Gastroesophageal sphincter (tissue), 4 donors: ENCODE measurements around the gene EFNA4. TPM values are rescaled to one million over a fixed set of nuclear protein-coding genes. Genes with fewer than 3 reads are reported as not detected.

Experiments used
- ATAC-seq: fragments of 150-250 bp; one replicate; pipeline ENCODE4 v1.9.1; 2016; ENCODE audit warnings: mild to moderate bottlenecking, moderate library complexity
- H3K27ac ChIP-seq, 4 donors: fragments of 200-600 bp; sonication (generic) in 3 of 4; 1 replicate in 3 of 4; 2 replicates in 1 of 4; pipeline ENCODE4 v1.5.1; 2016 to 2019
- H3K27me3 ChIP-seq: fragments of 200-600 bp; sonication (generic); one replicate; pipeline ENCODE4 v1.5.1; 2019
- H3K36me3 ChIP-seq, 2 donors: fragments of 200-600 bp; sonication (generic); one replicate each; pipeline ENCODE4 v1.5.1; 2019; ENCODE audit warnings: control low read depth in 1 of 2
- H3K4me1 ChIP-seq, 3 donors: fragments of 200-600 bp; sonication (generic); 1 replicate in 2 of 3; 2 replicates in 1 of 3; pipeline ENCODE4 v1.5.1; 2016 to 2019; ENCODE audit warnings: control low read depth in 2 of 3
- H3K4me3 ChIP-seq, 2 donors: fragments of 200-600 bp; sonication (generic); one replicate each; pipeline ENCODE4 v1.5.1; 2019; ENCODE audit warnings: mild to moderate bottlenecking in 1 of 2, moderate library complexity in 1 of 2
- H3K9me3 ChIP-seq, 3 donors: fragments of 200-600 bp; sonication (generic); one replicate each; pipeline ENCODE4 v1.5.1; 2017 to 2019; ENCODE audit warnings: control low read depth in 2 of 3
- EP300 ChIP-seq: sonication (generic); formaldehyde crosslinking; IDR thresholded peaks from one replicate; pipeline ENCODE4 v1.6.1; 2017; ENCODE audit warnings: antibody characterized with exemption, mild to moderate bottlenecking
- POLR2A ChIP-seq, 2 donors: fragments of 450-650 bp; IDR thresholded peaks; one replicate each; pipeline ENCODE4 v1.6.1; 2017; ENCODE audit warnings: antibody characterized with exemption in 2 of 2, mild to moderate bottlenecking in 2 of 2, moderate library complexity in 1 of 2
- POLR2AphosphoS5 ChIP-seq: sonication (generic); formaldehyde crosslinking; IDR thresholded peaks from one replicate; pipeline ENCODE4 v1.6.1; 2017; ENCODE audit warnings: antibody characterized with exemption
- WGBS, 2 donors: methylation state at CpG; one replicate each; pipeline ENCODE4 v1.1.5; 2018; ENCODE audit warnings: low coverage in 1 of 2; 5-methylcytosine and 5-hydroxymethylcytosine counted together
- total RNA-seq, 4 donors: library from RNA; depleted of rRNA; stranded (reverse); fragments of >200 nt; gene quantifications; one replicate each; pipeline ENCODE4 v1.1.0, GENCODE V29; 2016
- TF ChIP-seq, protein P1 (sequence below), 4 experiments: fragments of 200-600 bp in 2 of 4; fragments of 450-650 bp in 2 of 4; sonication (generic) in 1 of 4; IDR thresholded peaks; one replicate each; pipeline ENCODE4 v1.5.1; 2017 to 2019; ENCODE audit warnings: antibody characterized with exemption in 4 of 4, mild to moderate bottlenecking in 2 of 4, moderate library complexity in 2 of 4

The EFNA4 gene
- total RNA-seq, 4 donors from 2014 or later, result 0.81 to 5.8 (median 2.3) TPM

DNA sequence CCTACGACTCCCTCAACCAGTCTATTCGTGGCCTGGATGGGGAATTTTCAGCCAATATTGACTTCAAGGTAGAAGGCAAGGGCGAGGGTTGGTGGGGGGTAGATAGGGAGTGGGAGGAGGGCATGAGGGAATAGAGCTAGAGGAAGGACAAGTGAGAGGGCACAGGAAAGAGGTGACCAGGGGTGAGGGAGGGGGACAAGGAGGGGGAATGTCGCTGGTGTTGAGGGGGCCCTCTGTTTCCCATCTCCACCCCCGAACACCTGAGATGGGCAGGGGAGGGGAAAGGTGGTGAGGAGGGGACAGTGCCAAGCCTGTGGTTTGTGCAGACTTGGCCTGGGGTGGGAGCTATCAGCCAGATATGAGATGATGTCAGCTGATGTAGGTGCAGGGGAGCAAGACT, 20.8 kb upstream of the EFNA4 start:
- no peaks in the 10 kb centered on the region for H3K27me3 ChIP-seq
- H3K4me1 ChIP-seq, result peaks cover 0 to 19% (median 5%) of the 10 kb centered on the region in 3 donors
- WGBS, 2 donors, result 81 to 87% methylated on average over 4 to 5 of the region's 5 CpGs
- no peaks in the 10 kb centered on the region for H3K36me3 ChIP-seq
- no peak overlapping the region for H3K4me3 ChIP-seq
- TF ChIP-seq, protein P1, sequence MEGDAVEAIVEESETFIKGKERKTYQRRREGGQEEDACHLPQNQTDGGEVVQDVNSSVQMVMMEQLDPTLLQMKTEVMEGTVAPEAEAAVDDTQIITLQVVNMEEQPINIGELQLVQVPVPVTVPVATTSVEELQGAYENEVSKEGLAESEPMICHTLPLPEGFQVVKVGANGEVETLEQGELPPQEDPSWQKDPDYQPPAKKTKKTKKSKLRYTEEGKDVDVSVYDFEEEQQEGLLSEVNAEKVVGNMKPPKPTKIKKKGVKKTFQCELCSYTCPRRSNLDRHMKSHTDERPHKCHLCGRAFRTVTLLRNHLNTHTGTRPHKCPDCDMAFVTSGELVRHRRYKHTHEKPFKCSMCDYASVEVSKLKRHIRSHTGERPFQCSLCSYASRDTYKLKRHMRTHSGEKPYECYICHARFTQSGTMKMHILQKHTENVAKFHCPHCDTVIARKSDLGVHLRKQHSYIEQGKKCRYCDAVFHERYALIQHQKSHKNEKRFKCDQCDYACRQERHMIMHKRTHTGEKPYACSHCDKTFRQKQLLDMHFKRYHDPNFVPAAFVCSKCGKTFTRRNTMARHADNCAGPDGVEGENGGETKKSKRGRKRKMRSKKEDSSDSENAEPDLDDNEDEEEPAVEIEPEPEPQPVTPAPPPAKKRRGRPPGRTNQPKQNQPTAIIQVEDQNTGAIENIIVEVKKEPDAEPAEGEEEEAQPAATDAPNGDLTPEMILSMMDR (IDR thresholded peaks at IDR 0.05), result no peak
- TF ChIP-seq POLR2A (IDR thresholded peaks at IDR 0.05) (no peak), EP300 (no peak), POLR2AphosphoS5 (no peak)
- H3K27ac ChIP-seq, result no peak overlapping the region
- no peaks in the 10 kb centered on the region for H3K9me3 ChIP-seq
- ATAC-seq, result no peak

DNA sequence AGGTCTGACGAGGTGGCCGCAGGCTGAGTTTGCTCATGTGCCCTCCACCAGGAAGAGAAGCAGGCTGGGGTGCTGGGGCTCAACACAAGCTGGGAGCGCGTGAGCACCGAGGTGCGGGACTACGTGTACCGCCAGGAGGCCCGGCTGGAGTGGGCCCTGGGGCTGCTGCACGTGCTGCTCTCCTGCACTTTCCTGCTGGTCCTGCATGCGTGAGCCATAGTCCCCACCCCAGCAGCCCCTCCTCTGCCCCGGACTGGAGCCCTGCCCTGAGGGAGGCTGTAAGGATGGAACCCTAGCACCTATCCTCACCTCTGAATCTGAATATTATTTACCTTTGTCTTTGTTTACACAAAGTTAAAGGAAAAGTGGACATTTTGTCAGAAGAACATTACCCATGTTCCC, 20.2 kb upstream of the EFNA4 start:
- Histone ChIP-seq H3K9me3 (no peaks in the 10 kb centered on the region), H3K4me3 (no peak overlapping the region), H3K27me3 (no peaks in the 10 kb centered on the region), H3K4me1 (peaks cover 0 to 18% (median 5%) of the 10 kb centered on the region in 3 donors), H3K36me3 (no peaks in the 10 kb centered on the region), H3K27ac (no peak overlapping the region)
- no peak for ATAC-seq
- 69% methylated on average over 9 to 10 of the region's 12 CpGs for WGBS, 2 donors
- TF ChIP-seq POLR2A (IDR thresholded peaks at IDR 0.05), result no peak
- TF ChIP-seq, protein P1 (IDR thresholded peaks at IDR 0.05), result no peak
- TF ChIP-seq EP300, result no peak
- TF ChIP-seq POLR2AphosphoS5, result no peak

- Histone ChIP-seq H3K4me1 (peaks cover 0 to 13% (median 5%) of the 10 kb centered on the region in 3 donors), H3K4me3 (no peak overlapping the region), H3K9me3 (no peaks in the 10 kb centered on the region), H3K27me3 (no peaks in the 10 kb centered on the region), H3K27ac (no peak overlapping the region), H3K36me3 (no peaks in the 10 kb centered on the region)
- TF ChIP-seq POLR2A (IDR thresholded peaks at IDR 0.05), result no peak
- ATAC-seq, result no peak
- 40 to 71% methylated on average over 1 of the region's 3 CpGs for WGBS, 2 donors
Measured at GRCh38 chr1:155043793-155044192, 19.7 kb upstream of the EFNA4 start.

- no peaks in the 10 kb centered on the region for H3K36me3 ChIP-seq
- TF ChIP-seq, protein P1 (IDR thresholded peaks at IDR 0.05), result no peak
- TF ChIP-seq EP300 (no peak), POLR2AphosphoS5 (no peak), POLR2A (IDR thresholded peaks at IDR 0.05) (no peak)
- H3K4me3 ChIP-seq, result no peak overlapping the region
- no peaks in the 10 kb centered on the region for H3K9me3 ChIP-seq
- peaks cover 0 to 13% (median 3%) of the 10 kb centered on the region in 3 donors for H3K4me1 ChIP-seq
- H3K27me3 ChIP-seq, result no peaks in the 10 kb centered on the region
- 76 to 98% methylated on average over 5 to 6 of the region's 6 CpGs for WGBS, 2 donors
- H3K27ac ChIP-seq, result peak overlapping the region in 1 of 4 donors; percentile 23
- no peak for ATAC-seq
Measured at GRCh38 chr1:155044365-155044764, 19.2 kb upstream of the EFNA4 start.

- WGBS, 2 donors, result 30 to 44% methylated on average over 4 to 6 of the region's 7 CpGs
- ATAC-seq, result peak; percentile 87
- Histone ChIP-seq H3K36me3 (no peaks in the 10 kb centered on the region), H3K9me3 (no peaks in the 10 kb centered on the region), H3K4me3 (no peak overlapping the region), H3K27me3 (no peaks in the 10 kb centered on the region), H3K4me1 (peaks cover 0 to 20% (median 7%) of the 10 kb centered on the region in 3 donors), H3K27ac (peak overlapping the region in 1 of 4 donors; percentile 23)
- TF ChIP-seq EP300, result no peak
- no peak for TF ChIP-seq POLR2A (IDR thresholded peaks at IDR 0.05)
- no peak for TF ChIP-seq POLR2AphosphoS5
- TF ChIP-seq, protein P1 (IDR thresholded peaks at IDR 0.05), result peak in 3 of 4 experiments; percentile 73 to 81 (median 74)
Measured at GRCh38 chr1:155044812-155045657, 18.5 kb upstream of the EFNA4 start.
